HepG2 (cell line): ENCODE measurements around the gene TCAIM. TPM values are rescaled to one million over a fixed set of nuclear protein-coding genes. Genes with fewer than 3 reads are reported as not detected.
A peak's percentile ranks its signal among the peaks of the same experiment; 100 is the strongest.

ENCODE experiments used
- ATAC-seq: fragments of 200-7000 bp; cut with Tn5 transposase; 3 replicates; pipeline ENCODE4 v1.9.1; 2020; ENCODE audit warnings: mild to moderate bottlenecking, moderate library complexity
- BruUV-seq: library from RNA; stranded (reverse); fragments of 400-500 nt; replicated peaks from 2 replicates; lab custom pipeline; 2021; lab: Mats Ljungman, UMichigan
- CTCF ChIA-PET: fragments of 300-600 bp; formaldehyde crosslinking; extraction: SDS; loops from one replicate; lab custom pipeline; 2021; ENCODE audit warnings: low total read pairs, inconsistent platforms, low intra/inter-chr PET ratio; lab: Yijun Ruan, JAX
- POLR2A ChIA-PET: fragments of 350-600 bp; sonication (Branson Sonifier 250); formaldehyde crosslinking; loops from one replicate; lab custom pipeline; 2020; ENCODE audit warnings: antibody characterized with exemption, inconsistent platforms; lab: Yijun Ruan, JAX
- DNase-seq: peaks from one replicate; pipeline ENCODE4 v3.0.0-alpha.2; 2015; ENCODE audit warnings: low spot score
- FAIRE-seq: peaks from 3 replicates; lab custom pipeline; 2011; peaks lifted over from hg19 to GRCh38; lab: Jason Lieb, UNC
- H2AFZ ChIP-seq: one replicate; pipeline ENCODE4 v1.6.1; 2011; ENCODE audit warnings: low read length, inconsistent platforms
- H3K27ac ChIP-seq: fragments of 300-600 bp; 3 replicates; pipeline ENCODE4 v1.8.0; 2011; ENCODE audit warnings: mixed run types, mild to moderate bottlenecking, mixed read lengths, low read length, inconsistent platforms; ENCODE audit not compliant: insufficient read depth; ENCODE audit errors: extremely low read length
- H3K27me3 ChIP-seq, 2 experiments: fragments of 200-600 bp in 1 of 2; 2 replicates in 1 of 2; 3 replicates in 1 of 2; pipeline versions ENCODE4 v1.6.0 to v1.8.0; 2011; ENCODE audit warnings: low read length in 2 of 2, mild to moderate bottlenecking in 2 of 2, moderate library complexity in 2 of 2, inconsistent platforms in 1 of 2; ENCODE audit not compliant: insufficient read depth in 2 of 2, control insufficient read depth in 1 of 2
- H3K36me3 ChIP-seq, 2 experiments: fragments of 200-600 bp in 1 of 2; replicated peaks in 1 of 2; 2 replicates in 1 of 2; 3 replicates in 1 of 2; pipeline versions ENCODE4 v1.5.1 to v1.8.0; 2011; ENCODE audit warnings: low read length in 2 of 2, inconsistent platforms in 1 of 2; ENCODE audit not compliant: insufficient read depth in 2 of 2, control insufficient read depth in 1 of 2
- H3K4me1 ChIP-seq: 2 replicates; pipeline ENCODE4 v1.5.1; 2012; ENCODE audit warnings: low read length, inconsistent platforms; ENCODE audit not compliant: insufficient read depth
- H3K4me2 ChIP-seq: 2 replicates; pipeline ENCODE4 v1.6.0; 2011; ENCODE audit warnings: low read depth, low read length, inconsistent platforms
- H3K4me3 ChIP-seq, 3 experiments: fragments of 200-600 bp in 1 of 3; sonication (generic), shearing (Covaris generic) in 1 of 3; replicated peaks in 1 of 3; 2 replicates each; pipeline ENCODE4 v1.5.1; 2011 to 2016; ENCODE audit warnings: low read length in 3 of 3, inconsistent platforms in 2 of 3, low read depth in 2 of 3, mild to moderate bottlenecking in 2 of 3, control low read depth in 1 of 3, mixed read lengths in 1 of 3; ENCODE audit not compliant: insufficient read depth in 1 of 3
- H3K79me2 ChIP-seq: one replicate; pipeline ENCODE4 v1.6.1; 2011; ENCODE audit warnings: low read length, inconsistent platforms; ENCODE audit not compliant: insufficient read depth
- H3K9ac ChIP-seq: 2 replicates; pipeline ENCODE4 v1.6.0; 2011; ENCODE audit warnings: mild to moderate bottlenecking, low read depth, low read length, inconsistent platforms; ENCODE audit not compliant: insufficient read depth
- H3K9me3 ChIP-seq: 2 replicates; pipeline ENCODE4 v1.5.1; 2012; ENCODE audit warnings: mild to moderate bottlenecking, low read length
- H4K20me1 ChIP-seq: 2 replicates; pipeline ENCODE4 v1.6.0; 2011; ENCODE audit warnings: inconsistent platforms, mild to moderate bottlenecking, low read length, moderate library complexity; ENCODE audit not compliant: insufficient read depth
- KDM4B ChIP-seq: sonication (generic); formaldehyde crosslinking; IDR thresholded peaks from 2 replicates; pipeline ENCODE4 v1.4.0; 2020; ENCODE audit warnings: missing genetic modification reagents
- WGBS: methylation state at CpG from one replicate; pipeline ENCODE4 v1.1.6; 2017; ENCODE audit warnings: low lambda C conversion rate; 5-methylcytosine and 5-hydroxymethylcytosine counted together
- in situ Hi-C: cut with HindIII; loops from 2 replicates; pipeline ENCODE4 v1.10.0; 2017; ENCODE audit warnings: low pct_unique_long_range_greater_than_20kb; ENCODE audit not compliant: extremely low pct_ligation_motif_present
- intact Hi-C: fragments of 100-400 bp; cut with micrococcal nuclease; formaldehyde crosslinking; loops from one replicate; pipeline ENCODE4 v1.10.0; 2022; ENCODE audit not compliant: unreplicated experiment
- polyA plus RNA-seq, 8 experiments: library from polyadenylated mRNA; depleted of rRNA in 3 of 8; stranded (reverse) in 7 of 8; unstranded in 1 of 8; fragments of >200 nt; fragmentation: Illumina TruSeq in 4 of 8; extraction: Trizol in 4 of 8; gene quantifications; 2 replicates each; pipeline versions ENCODE4 v1.2.1 to v1.2.3, GENCODE V29; 2011 to 2016; ENCODE audit warnings: low read depth in 4 of 8, missing spikeins in 1 of 8, mixed read lengths in 1 of 8; ENCODE audit not compliant: insufficient read depth in 1 of 8
- total RNA-seq, 5 experiments: library from RNA; depleted of rRNA; stranded (reverse); fragments of >200 nt; fragmentation: Illumina TruSeq; extraction: Trizol; gene quantifications; 2 replicates each; pipeline ENCODE4 v1.2.3, GENCODE V29; 2016; ENCODE audit warnings: low read depth in 1 of 5

TCAIM gene
- total and polyA plus RNA-seq, 2 of the 13 experiments (the other 11 are each of a cell fraction or from before 2014, with no cell fraction given) = 16.9 to 22.6 TPM

GRCh38 chr3:44455318-44455717 is 116.8 kb downstream of the TCAIM start:
- in situ Hi-C loops = no loop called here
- H2AFZ ChIP-seq = no peak overlapping the region
- ChIA-PET CTCF (no interaction called here), POLR2A (interaction anchor here (0.9 to 3.2 kb wide), 3 partner anchors 11 to 23 kb away, joined by 3 to 17 read pairs (median 7); partner anchors contain the start of gene ZNF445)
- DNase-seq (no peak), ATAC-seq (no peak), FAIRE-seq (no peak)
- H3K36me3 ChIP-seq = peaks cover 23 to 70% of the 10 kb centered on the region in 2 experiments; a peak in 4 of 5 replicates
- no peak overlapping the region for H3K4me2 ChIP-seq
- no peak for TF ChIP-seq KDM4B (CRISPR knock-in tag)
- no peaks in the 10 kb centered on the region for H3K9me3 ChIP-seq
- no peaks in the 10 kb centered on the region for H3K27me3 ChIP-seq
- H3K79me2 ChIP-seq = peaks cover 4% of the 10 kb centered on the region
- H3K27ac ChIP-seq = peak overlapping the region; percentile 72
- H3K9ac ChIP-seq = no peak overlapping the region
- H4K20me1 ChIP-seq = no peaks in the 10 kb centered on the region
- no peak overlapping the region for H3K4me3 ChIP-seq
- BruUV-seq = no TSS peak
- WGBS = 98% methylated on average over 7 of the region's 10 CpGs
- intact Hi-C loops = no loop called here
- H3K4me1 ChIP-seq = peaks cover 18% of the 10 kb centered on the region

Other genes with a start within 250 kb of the TCAIM start
- gene TOPAZ1, start 96.9 kb upstream of the TCAIM start, total RNA-seq (2016; rRNA removed; fragmentation: Illumina TruSeq; extraction: Trizol) = not detected in 2 replicates
- not detected in 2 replicates for gene TOPAZ1, start 96.9 kb upstream of the TCAIM start, polyA plus RNA-seq (2011; rRNA removed)
- 10.3 and 11.8 TPM in 2 replicates for gene ZNF445, start 138.9 kb downstream of the TCAIM start, total RNA-seq (2016; rRNA removed; fragmentation: Illumina TruSeq; extraction: Trizol)
- 4.4 and 5.3 TPM in 2 replicates for gene ZNF445, start 138.9 kb downstream of the TCAIM start, polyA plus RNA-seq (2011; rRNA removed)
- gene ZKSCAN7, start 216.4 kb downstream of the TCAIM start, total RNA-seq (2016; rRNA removed; fragmentation: Illumina TruSeq; extraction: Trizol) = 3.3 and 3.8 TPM in 2 replicates
- 2.3 and 3.5 TPM in 2 replicates for gene ZKSCAN7, start 216.4 kb downstream of the TCAIM start, polyA plus RNA-seq (2011; rRNA removed)
- 3.3 and 6.1 TPM in 2 replicates for gene ZNF660, start 246.2 kb downstream of the TCAIM start, total RNA-seq (2016; rRNA removed; fragmentation: Illumina TruSeq; extraction: Trizol)
- 0.91 and 1.1 TPM in 2 replicates for gene ZNF660, start 246.2 kb downstream of the TCAIM start, polyA plus RNA-seq (2011; rRNA removed)